SW 1271 (cell line): ENCODE results near the gene ZBTB20.

Experiments used
- DNase-seq, 2 experiments: peaks; one replicate each; lab custom pipeline; 2025; lab: John Stamatoyannopoulos, UW

The ZBTB20 gene

GRCh38 chr3:114478801-114479200 lies 668.3 kb downstream of the ZBTB20 start:
- no peak for DNase-seq

- no peak for DNase-seq
Observed at GRCh38 chr3:114476511-114476910, 670.6 kb downstream of the ZBTB20 start.

DNA sequence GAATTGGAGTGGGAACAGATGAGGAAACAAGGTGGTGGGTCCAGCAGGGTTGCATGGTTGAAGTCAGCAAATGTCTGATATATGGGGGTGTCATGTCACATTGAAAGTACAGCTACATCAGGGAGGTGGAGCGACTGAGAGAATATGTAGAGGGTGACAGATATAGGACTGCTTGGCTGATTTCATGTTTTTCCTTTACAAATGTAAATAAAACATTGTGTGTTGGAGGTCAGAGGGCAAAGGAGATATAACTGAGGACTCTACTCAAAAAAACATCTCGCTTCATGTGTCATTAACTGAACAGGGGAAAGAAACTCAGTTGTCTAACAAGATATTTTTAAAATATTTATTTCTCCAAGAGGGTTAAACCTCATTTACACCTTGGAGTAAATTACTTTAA lies 675.6 kb downstream of the ZBTB20 start:
- no peak for DNase-seq

GRCh38 chr3:114469070-114469469 lies 678.0 kb downstream of the ZBTB20 start:
- no peak for DNase-seq

DNA sequence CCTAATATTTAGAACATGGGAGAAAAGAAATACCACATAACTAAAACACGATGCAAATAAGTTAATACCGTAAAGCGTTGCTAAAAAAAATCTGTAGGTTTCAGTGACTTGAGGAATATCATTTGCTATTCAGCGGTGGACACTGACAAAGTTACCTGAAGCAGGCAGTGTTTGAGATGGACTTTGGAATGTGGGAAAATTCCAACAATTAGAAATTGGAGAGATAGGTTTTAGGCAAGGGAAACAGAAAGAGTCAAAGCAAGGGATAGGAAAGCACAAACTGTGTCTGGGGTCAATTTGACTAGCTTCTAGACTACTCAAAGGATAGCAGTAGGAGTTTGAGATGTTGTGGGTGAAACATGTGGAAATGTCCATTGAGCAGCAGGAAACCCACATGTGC lies 680.3 kb downstream of the ZBTB20 start:
- DNase-seq = no peak

- DNase-seq = no peak
Observed at GRCh38 chr3:114466251-114466650, 680.8 kb downstream of the ZBTB20 start.

DNA sequence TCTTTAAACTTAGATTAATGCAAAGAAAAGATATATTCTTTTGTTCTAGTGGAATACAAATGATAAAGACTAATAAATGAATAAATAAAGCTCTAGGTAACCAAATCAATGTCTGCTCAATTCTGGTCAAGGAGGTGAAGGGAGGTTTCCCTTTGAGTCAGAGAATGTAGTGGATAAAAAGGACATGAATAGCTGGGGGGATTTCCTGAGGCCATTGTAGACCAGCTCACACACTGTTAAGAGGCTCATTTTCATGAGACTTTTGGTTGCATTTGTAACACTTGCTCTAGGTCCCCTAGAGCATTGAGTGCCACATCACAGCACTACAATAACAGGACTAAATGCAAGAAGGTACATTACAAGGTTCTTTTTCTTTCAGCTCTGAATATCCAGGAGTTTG lies 682.5 kb downstream of the ZBTB20 start:
- no peak for DNase-seq

DNA sequence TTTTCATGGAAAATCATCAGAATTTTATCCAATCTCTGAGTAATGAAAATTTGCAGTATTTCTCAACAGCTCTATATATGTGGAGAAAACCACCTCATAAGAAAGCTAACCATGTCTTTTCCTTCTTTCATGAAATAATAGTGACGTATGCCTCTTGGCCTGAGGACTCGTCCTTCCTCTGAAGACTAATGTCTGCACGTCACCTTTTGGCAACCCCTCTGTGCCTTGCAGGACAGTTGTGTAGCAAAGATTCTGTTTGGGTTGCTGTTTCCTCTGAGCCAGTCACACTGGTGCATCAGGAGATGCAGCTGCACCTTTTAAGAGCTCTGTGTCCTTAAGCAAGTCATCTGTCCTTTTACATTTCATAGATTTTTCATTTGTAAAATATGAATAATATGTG lies 684.3 kb downstream of the ZBTB20 start:
- no peak for DNase-seq

- DNase-seq = no peak
Observed at GRCh38 chr3:114460459-114460858, 686.6 kb downstream of the ZBTB20 start.

DNA sequence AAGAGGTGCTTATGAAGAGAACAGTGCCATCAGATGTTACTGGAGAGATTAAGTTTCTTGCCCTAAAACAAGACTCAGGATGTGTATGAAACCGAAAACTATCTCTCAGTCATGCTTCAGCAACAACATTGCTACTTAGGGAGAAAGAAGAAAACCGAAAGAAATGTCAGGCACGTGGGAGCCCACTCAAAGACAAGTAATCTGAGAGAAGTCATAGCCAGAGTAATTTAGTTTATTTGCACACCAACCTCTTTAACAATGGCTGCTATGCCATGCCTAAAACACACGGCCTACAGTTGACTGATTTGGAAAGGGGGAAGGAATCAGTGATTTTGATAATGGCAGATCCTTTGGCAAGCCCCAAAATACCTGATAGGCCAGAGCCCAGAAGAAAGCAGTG lies 690.3 kb downstream of the ZBTB20 start:
- no peak for DNase-seq

DNA sequence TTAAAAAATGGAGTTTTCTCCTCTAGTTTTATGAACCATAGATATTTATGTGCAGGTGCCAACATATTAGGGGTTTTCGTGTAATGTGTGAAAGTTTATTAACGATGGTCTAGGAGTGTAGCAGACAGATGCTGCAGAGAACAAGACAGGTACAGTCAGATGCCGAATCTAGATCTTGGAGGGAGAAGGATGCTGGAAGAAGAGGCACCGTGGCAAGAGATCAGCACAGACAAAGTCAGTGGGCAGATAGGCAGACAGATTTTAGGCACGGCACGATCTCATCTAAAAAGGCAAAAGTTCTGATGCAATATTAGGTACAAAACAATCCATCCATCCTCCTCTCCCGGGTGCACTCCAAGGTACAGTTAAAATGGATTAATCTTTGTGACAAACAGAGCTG lies 691.7 kb downstream of the ZBTB20 start:
- DNase-seq = no peak

DNA sequence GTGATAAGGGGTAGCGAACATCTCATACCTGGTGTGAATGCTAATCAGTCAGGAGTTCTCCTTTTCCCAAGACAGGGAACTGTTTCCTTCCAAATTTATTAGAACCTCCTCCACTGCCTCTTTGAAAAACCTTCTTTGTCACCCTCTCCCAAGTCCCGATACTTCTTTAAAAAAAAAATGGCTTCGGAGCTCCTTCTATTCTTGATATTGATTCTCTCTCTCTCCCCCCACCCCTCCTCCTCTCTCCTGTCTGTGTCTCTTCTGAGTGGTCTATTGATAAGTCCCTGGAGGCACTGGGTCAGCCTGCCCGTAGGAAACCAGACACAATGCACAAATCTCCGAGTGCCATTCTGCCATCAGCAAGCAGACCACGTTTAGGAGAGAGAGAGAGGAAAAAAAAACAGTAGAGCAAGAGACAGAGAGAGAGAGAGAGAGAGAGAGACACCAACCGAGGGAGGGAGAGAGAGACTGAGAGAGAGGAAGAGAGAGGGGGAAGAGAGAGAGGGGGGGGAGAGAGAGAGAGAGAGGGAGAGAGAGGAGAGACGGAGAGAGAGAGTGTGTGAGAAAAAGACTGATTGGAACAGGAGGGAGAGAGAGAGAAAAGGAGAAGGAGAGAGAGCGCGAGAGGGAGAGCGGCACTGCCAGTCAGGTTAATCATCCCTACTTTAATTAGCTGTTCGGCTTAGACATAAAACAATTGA lies 692.4 kb downstream of the ZBTB20 start:
- no peak for DNase-seq

DNA sequence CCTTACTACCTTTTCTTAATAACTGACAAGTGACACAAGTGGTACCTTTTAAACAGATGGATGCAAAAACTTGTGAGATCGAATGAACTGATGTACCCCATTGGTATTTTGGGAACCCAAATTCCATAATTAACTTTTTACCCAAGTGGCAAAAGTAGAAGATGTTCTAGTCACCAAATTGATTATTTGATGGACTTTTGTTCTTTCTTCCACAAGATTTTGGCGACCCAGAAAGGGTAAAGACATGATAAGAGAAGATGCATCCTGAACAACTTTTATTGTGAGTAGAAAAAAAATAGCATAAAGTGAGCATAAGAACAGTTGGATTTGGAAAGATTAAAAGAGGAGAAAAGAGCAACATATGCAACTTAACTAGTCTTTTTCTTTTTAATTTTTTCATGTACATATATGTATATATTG lies 693.7 kb downstream of the ZBTB20 start:
- no peak for DNase-seq

DNA sequence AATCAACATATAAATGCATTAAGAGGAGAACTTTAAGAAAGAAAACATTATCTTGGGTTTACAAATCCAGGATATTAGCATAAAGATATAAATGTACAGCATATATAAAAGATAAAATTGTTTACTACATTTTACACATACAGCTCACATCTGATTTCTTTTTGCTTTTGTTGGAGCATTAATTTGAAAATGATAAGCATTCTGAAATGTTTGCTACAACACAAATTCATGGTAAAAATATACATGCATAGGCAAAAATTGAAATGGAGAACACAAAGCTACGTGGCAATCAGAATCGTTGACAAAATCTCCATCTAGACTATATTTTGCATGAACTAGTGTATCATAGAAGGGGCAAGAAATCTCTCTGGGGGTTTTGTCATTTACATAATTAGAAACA lies 694.2 kb downstream of the ZBTB20 start:
- DNase-seq = no peak

- no peak for DNase-seq
Observed at GRCh38 chr3:114452256-114452655, 694.8 kb downstream of the ZBTB20 start.

DNA sequence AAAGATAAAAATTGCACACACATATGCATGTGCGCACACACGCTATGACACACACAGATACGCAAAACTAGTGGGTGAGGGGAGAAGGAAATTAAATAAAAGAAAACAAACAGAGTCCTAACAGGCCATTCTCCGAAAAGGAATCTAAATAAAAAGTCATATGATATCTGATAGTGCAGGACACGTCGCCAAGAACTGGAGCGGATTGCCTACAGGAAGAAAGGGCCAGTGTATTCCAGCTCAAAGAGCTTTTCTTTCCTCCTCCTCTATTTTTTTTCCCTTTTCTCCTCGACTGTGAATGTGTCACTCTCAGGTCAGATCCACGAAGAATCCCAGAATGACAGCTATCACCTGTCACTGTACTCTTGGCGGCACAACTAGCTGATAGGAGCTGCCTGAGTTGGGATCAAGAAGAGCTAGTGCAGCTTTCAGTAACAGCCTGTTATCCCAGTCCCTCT lies 695.5 kb downstream of the ZBTB20 start:
- no peak for DNase-seq

- DNase-seq = no peak
Observed at GRCh38 chr3:114451051-114451451, 696.0 kb downstream of the ZBTB20 start.

GRCh38 chr3:114450008-114450596 lies 697.0 kb downstream of the ZBTB20 start:
- DNase-seq = no peak

DNA sequence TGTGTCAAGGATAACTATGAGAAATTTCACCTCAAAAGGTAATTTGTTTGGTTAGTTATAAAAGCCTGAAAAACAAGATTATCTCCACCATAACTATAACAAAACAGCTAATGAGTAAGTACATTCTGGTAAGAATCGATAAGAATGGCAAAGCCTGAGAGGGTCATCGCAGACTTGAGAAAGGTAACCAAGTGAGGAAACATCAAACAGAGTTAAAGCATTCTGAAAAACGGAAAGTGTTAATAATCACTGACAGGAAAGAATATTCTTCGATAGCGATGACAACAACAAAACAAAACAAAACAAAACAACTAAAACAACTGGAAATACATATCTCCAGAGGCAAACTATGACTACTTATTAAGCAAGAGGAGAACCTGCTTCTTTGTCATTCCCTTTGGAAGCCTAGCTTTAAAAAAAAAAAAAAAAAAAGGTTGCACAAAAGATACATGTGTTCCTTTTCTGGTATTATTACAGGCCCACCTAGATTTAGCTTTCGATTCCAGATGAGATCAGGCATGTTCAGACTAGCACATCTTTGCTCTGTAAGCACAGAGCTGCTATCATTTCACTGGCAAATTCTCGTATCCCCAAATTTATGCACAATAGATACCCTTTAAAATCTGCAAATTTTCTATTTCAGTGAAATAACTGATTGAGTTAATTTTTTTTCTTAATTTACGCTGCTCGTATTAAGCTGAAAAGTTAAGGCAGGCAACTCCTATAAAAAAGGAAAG lies 697.6 kb downstream of the ZBTB20 start:
- no peak for DNase-seq

DNA sequence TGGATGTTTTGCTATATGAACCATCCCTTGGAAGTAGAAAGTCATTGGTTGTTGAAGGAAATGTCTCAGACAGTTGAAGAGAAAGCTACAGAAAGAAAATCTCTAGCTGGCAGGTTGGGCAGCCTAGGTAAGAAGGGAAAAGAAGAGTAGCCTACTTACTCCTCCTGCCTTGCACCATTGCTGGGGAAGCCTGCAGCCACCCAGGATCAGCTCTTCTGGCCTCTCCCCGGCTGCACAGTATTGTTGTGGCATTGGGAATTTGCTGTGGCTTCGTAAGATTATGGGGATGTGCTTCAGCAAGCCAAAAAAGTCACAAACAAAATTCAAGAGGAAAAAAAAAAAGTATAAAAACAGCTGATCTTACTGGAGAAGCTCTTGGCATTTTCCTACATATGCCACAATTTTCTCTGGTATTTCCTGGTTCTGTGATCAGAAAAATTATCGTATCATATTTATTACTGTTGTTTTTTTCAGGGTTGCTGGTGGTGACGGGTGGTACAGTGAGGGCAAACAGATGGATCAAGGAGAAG lies 699.1 kb downstream of the ZBTB20 start:
- DNase-seq = no peak

DNA sequence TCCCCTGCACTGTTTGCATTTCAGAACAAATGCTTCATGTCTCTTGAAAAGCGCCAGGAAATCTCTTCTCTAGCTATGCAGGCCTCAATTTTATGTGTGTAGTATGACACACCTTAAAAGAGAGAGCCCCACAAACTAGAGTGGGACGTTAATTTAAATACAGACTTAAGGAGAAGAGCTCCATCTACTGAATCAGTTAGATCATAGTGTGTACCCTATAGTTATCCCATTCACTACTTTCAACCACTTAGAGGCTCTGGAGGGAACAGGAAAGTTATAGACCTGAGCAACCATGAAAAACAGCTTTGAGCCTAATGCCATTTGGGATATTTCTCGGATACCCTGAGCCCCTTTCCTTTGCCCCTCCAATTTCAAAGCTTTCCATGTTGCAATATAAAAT lies 699.5 kb downstream of the ZBTB20 start:
- DNase-seq = no peak

DNA sequence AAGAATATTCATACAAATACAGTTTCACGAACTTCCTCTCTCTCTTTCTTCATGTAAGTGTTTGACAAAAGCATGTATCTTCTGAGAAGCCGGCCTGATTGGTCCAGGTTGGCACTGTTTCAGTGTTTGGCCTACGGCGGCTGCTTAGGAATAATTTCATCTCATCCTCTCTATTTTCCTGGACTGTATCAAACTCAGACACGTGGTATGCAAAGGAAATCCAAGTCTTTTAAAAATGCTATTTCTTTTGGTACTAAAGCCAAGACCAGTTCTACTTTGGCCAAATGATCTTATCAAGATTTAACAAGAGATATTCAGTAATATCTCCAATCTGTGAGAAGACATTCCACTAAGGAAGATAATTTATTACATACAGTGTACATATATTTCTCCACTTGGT lies 700.5 kb downstream of the ZBTB20 start:
- DNase-seq = no peak

DNA sequence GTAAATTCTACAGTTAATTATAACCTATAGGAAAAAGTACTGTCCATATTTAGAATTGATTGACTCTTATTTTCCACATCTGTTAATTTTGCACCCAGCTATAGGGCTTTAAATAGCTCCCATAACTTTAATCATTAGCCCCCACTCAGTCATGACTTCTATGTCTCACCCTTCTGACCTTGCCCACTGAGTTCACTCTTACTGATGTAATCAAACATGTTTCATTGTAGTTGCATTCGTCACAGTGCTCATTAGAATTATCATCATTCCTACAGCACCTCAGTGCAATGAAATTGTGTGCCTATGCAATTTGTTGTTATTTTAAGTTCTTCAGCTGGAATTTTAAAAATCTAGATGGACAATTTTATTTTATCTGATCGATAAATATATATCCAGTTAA lies 701.9 kb downstream of the ZBTB20 start:
- DNase-seq = no peak
